Upper lobe of left lung (tissue), 6 donors: ENCODE measurements around the gene PAK1IP1. TPM values are rescaled to one million over a fixed set of nuclear protein-coding genes. Genes with fewer than 3 reads are reported as not detected.
"Not testable (repeated sequence)": the region's sequence is repeated elsewhere in the genome, so short reads cannot be mapped to it uniquely, and the experiment has no call there.

Source experiments
- ATAC-seq, 2 donors: fragments of 200-7000 bp; cut with Tn5 transposase; one replicate each; pipeline ENCODE4 v1.9.1; 2022; ENCODE audit warnings: mild to moderate bottlenecking in 2 of 2, moderate library complexity in 2 of 2; ENCODE audit not compliant: low FRiP score in 2 of 2
- DNase-seq, 2 donors: peaks; one replicate each; pipeline ENCODE4 v3.0.0-alpha.2; 2019 to 2020
- H3K27ac ChIP-seq, 4 donors: fragments of 200-600 bp; sonication (generic); one replicate each; pipeline ENCODE4 v1.5.1; 2016 to 2019
- H3K27me3 ChIP-seq, 4 donors: fragments of 200-600 bp; sonication (generic); one replicate each; pipeline ENCODE4 v1.5.1; 2017 to 2019
- H3K36me3 ChIP-seq, 4 donors: fragments of 200-600 bp; sonication (generic); one replicate each; pipeline ENCODE4 v1.5.1; 2016 to 2019
- H3K4me1 ChIP-seq, 4 donors: fragments of 200-600 bp; sonication (generic); one replicate each; pipeline ENCODE4 v1.5.1; 2018 to 2019
- H3K4me3 ChIP-seq, 4 donors: fragments of 200-600 bp; sonication (generic); one replicate each; pipeline ENCODE4 v1.5.1; 2017 to 2019; ENCODE audit warnings: mild to moderate bottlenecking in 2 of 4, moderate library complexity in 1 of 4
- H3K9me3 ChIP-seq, 4 donors: fragments of 200-600 bp; sonication (generic); one replicate each; pipeline ENCODE4 v1.5.1; 2018 to 2019
- CTCF ChIP-seq, 6 experiments: fragments of 450-650 bp in 4 of 6; fragments of 200-600 bp in 2 of 6; sonication (generic) in 2 of 6; IDR thresholded peaks; one replicate each; pipeline ENCODE4 v1.5.1; 2016 to 2019; ENCODE audit warnings: antibody characterized with exemption in 6 of 6
- EP300 ChIP-seq, 4 donors: sonication (generic); formaldehyde crosslinking; IDR thresholded peaks; one replicate each; pipeline ENCODE4 v1.5.1; 2017; ENCODE audit warnings: antibody characterized with exemption in 4 of 4, control low read depth in 2 of 4
- POLR2A ChIP-seq, 4 donors: fragments of 450-650 bp; IDR thresholded peaks; one replicate each; pipeline ENCODE4 v1.5.1; 2016 to 2017; ENCODE audit warnings: antibody characterized with exemption in 4 of 4, mild to moderate bottlenecking in 2 of 4
- POLR2AphosphoS5 ChIP-seq, 2 donors: sonication (generic); formaldehyde crosslinking; IDR thresholded peaks; one replicate each; pipeline ENCODE4 v1.5.1; 2017; ENCODE audit warnings: antibody characterized with exemption in 2 of 2
- WGBS, 2 donors: methylation state at CpG; one replicate each; pipeline ENCODE4 v1.1.5; 2017 to 2018; 5-methylcytosine and 5-hydroxymethylcytosine counted together
- total RNA-seq, 6 donors: library from RNA; depleted of rRNA in 4 of 6; stranded (reverse); fragments of >200 nt in 4 of 6; gene quantifications; one replicate each; pipeline versions ENCODE4 v1.1.0 to v1.2.1, GENCODE V29; 2016 to 2021
- donor health status: DM: no; HTN: no; CAD: no; lungs with moderate emphysema.
- donor health status: DM: no; HTN: yes; CAD: no; lungs with severe emphysema.

Gene PAK1IP1
- total RNA-seq, 6 donors from 2014 or later = 6.0 to 15.8 (median 10.8) TPM

GRCh38 chr6:10730254-10730653 lies 35.5 kb downstream of the PAK1IP1 start:
- Histone ChIP-seq H3K27ac (no peak overlapping the region), H3K4me3 (no peak overlapping the region), H3K4me1 (peaks cover 0 to 7% (median 2%) of the 10 kb centered on the region in 4 donors), H3K27me3 (no peaks in the 10 kb centered on the region), H3K9me3 (no peaks in the 10 kb centered on the region), H3K36me3 (peaks cover 2 to 62% (median 45%) of the 10 kb centered on the region in 4 donors)
- ATAC-seq (no peak), DNase-seq (no peak)
- TF ChIP-seq CTCF (IDR thresholded peaks at IDR 0.05) (no peak), POLR2AphosphoS5 (IDR thresholded peaks at IDR 0.05) (no peak), EP300 (IDR thresholded peaks at IDR 0.05) (no peak), POLR2A (IDR thresholded peaks at IDR 0.05) (no peak)
- WGBS, 2 donors = 73 to 82% methylated on average over 3 of the region's 3 CpGs

- peaks cover 0 to 44% (median 33%) of the 10 kb centered on the region in 4 donors for H3K36me3 ChIP-seq
- H3K27me3 ChIP-seq = no peaks in the 10 kb centered on the region
- 88 to 91% methylated on average over 16 to 17 of the region's 17 CpGs for WGBS, 2 donors
- H3K27ac ChIP-seq = no peak overlapping the region
- H3K4me1 ChIP-seq = no peaks in the 10 kb centered on the region
- DNase-seq (no peak), ATAC-seq (no peak)
- no peak for TF ChIP-seq CTCF (IDR thresholded peaks at IDR 0.05)
- no peak for TF ChIP-seq EP300 (IDR thresholded peaks at IDR 0.05)
- no peaks in the 10 kb centered on the region for H3K9me3 ChIP-seq
- no peak overlapping the region for H3K4me3 ChIP-seq
Measured at GRCh38 chr6:10733151-10733715, 38.5 kb downstream of the PAK1IP1 start.

- no peak overlapping the region for H3K4me3 ChIP-seq
- peaks cover 0 to 38% (median 29%) of the 10 kb centered on the region in 4 donors for H3K36me3 ChIP-seq
- 94 to 100% methylated on average over 3 of the region's 3 CpGs for WGBS, 2 donors
- H3K9me3 ChIP-seq = no peaks in the 10 kb centered on the region
- no peak for ATAC-seq
- H3K27me3 ChIP-seq = no peaks in the 10 kb centered on the region
- DNase-seq = no peak
- no peak overlapping the region for H3K27ac ChIP-seq
- TF ChIP-seq CTCF (IDR thresholded peaks at IDR 0.05) = no peak
- no peak for TF ChIP-seq POLR2AphosphoS5 (IDR thresholded peaks at IDR 0.05)
- no peak for TF ChIP-seq EP300 (IDR thresholded peaks at IDR 0.05)
- no peak for TF ChIP-seq POLR2A (IDR thresholded peaks at IDR 0.05)
- H3K4me1 ChIP-seq = no peaks in the 10 kb centered on the region
Measured at GRCh38 chr6:10733863-10734262, 39.1 kb downstream of the PAK1IP1 start.

- 84 to 88% methylated on average over 2 of the region's 2 CpGs for WGBS, 2 donors
- H3K4me3 ChIP-seq = no peak overlapping the region
- peaks cover 0 to 16% (median 11%) of the 10 kb centered on the region in 4 donors for H3K36me3 ChIP-seq
- DNase-seq (no peak), ATAC-seq (no peak)
- H3K27ac ChIP-seq = no peak overlapping the region
- TF ChIP-seq EP300 (IDR thresholded peaks at IDR 0.05) (no peak), POLR2AphosphoS5 (IDR thresholded peaks at IDR 0.05) (no peak), CTCF (IDR thresholded peaks at IDR 0.05) (no peak), POLR2A (IDR thresholded peaks at IDR 0.05) (no peak)
- H3K27me3 ChIP-seq = no peaks in the 10 kb centered on the region
- no peaks in the 10 kb centered on the region for H3K9me3 ChIP-seq
- H3K4me1 ChIP-seq = no peaks in the 10 kb centered on the region
Measured at GRCh38 chr6:10736731-10737130, 42.0 kb downstream of the PAK1IP1 start.

- Histone ChIP-seq H3K9me3 (no peaks in the 10 kb centered on the region), H3K4me1 (no peaks in the 10 kb centered on the region), H3K4me3 (no peak overlapping the region), H3K27ac (no peak overlapping the region), H3K36me3 (peaks cover 0 to 5% (median 0%) of the 10 kb centered on the region in 4 donors), H3K27me3 (no peaks in the 10 kb centered on the region)
- no peak for TF ChIP-seq CTCF (IDR thresholded peaks at IDR 0.05)
- DNase-seq (no peak), ATAC-seq (no peak)
Measured at GRCh38 chr6:10740061-10740460, 45.3 kb downstream of the PAK1IP1 start.

GRCh38 chr6:10741643-10742042 lies 46.9 kb downstream of the PAK1IP1 start:
- not testable (repeated sequence) for H3K27me3 ChIP-seq, H3K9me3 ChIP-seq, H3K36me3 ChIP-seq, ATAC-seq, H3K4me3 ChIP-seq, DNase-seq, H3K4me1 ChIP-seq, H3K27ac ChIP-seq
- WGBS, 2 donors = 86 to 97% methylated on average over 3 to 4 of the region's 4 CpGs
